H54 (cell line): ENCODE data around the gene DMWD.

Experiments used
- DNase-seq: peaks from one replicate; pipeline ENCODE4 v3.0.0; 2011; ENCODE audit warnings: low spot score, mixed read lengths; ENCODE audit not compliant: insufficient read length
- FAIRE-seq: peaks from 3 replicates; lab custom pipeline; 2011; peaks lifted over from hg19 to GRCh38; lab: Jason Lieb, UNC
- POLR2A ChIP-seq: IDR thresholded peaks from 2 replicates; pipeline ENCODE4 v1.6.1; 2011; ENCODE audit warnings: low read depth, mild to moderate bottlenecking, low read length

The DMWD gene

GRCh38 chr19:45822716-45823115 is 30.1 kb upstream of the DMWD start:
- TF ChIP-seq POLR2A: no peak
- FAIRE-seq (no peak), DNase-seq (no peak)

GRCh38 chr19:45821570-45821969 is 28.9 kb upstream of the DMWD start:
- no peak for DNase-seq
- no peak for TF ChIP-seq POLR2A
- FAIRE-seq: no peak

GRCh38 chr19:45821103-45821521 is 28.5 kb upstream of the DMWD start:
- no peak for TF ChIP-seq POLR2A
- FAIRE-seq (no peak), DNase-seq (no peak)

- FAIRE-seq (no peak), DNase-seq (no peak)
- TF ChIP-seq POLR2A: no peak
Measured at GRCh38 chr19:45820413-45821102, 27.9 kb upstream of the DMWD start.

- TF ChIP-seq POLR2A: no peak
- no peak for DNase-seq
- FAIRE-seq: no peak
Measured at GRCh38 chr19:45819769-45820168, 27.1 kb upstream of the DMWD start.

- DNase-seq (no peak), FAIRE-seq (no peak)
- TF ChIP-seq POLR2A: no peak
Measured at GRCh38 chr19:45817725-45818301, 25.2 kb upstream of the DMWD start.

GRCh38 chr19:45817010-45817724 is 24.5 kb upstream of the DMWD start:
- DNase-seq (peak; percentile 91), FAIRE-seq (peak; percentile 67)
- TF ChIP-seq POLR2A: no peak

- DNase-seq: no peak
- TF ChIP-seq POLR2A: no peak
- FAIRE-seq: no peak
Measured at GRCh38 chr19:45816236-45817009, 23.8 kb upstream of the DMWD start.

- no peak for FAIRE-seq
Measured at GRCh38 chr19:45815481-45816216, 23.0 kb upstream of the DMWD start.

GRCh38 chr19:45814851-45815480 is 22.3 kb upstream of the DMWD start, which contains the start of gene RSPH6A:
TSS of gene RSPH6A (minus strand) at chr19:45815308. CDS start at chr19:45815176, 132 bp downstream.
- no peak for DNase-seq
- FAIRE-seq: no peak
- TF ChIP-seq POLR2A: no peak

More at GRCh38 chr19:45815481-45816216, 23.0 kb upstream of the DMWD start:
- DNase-seq: no peak
- TF ChIP-seq POLR2A: no peak

GRCh38 chr19:45814166-45814780 is 21.6 kb upstream of the DMWD start:
- no peak for FAIRE-seq
- no peak for TF ChIP-seq POLR2A
- no peak for DNase-seq

GRCh38 chr19:45812297-45812696 is 19.7 kb upstream of the DMWD start:
- TF ChIP-seq POLR2A: no peak
- FAIRE-seq: no peak
- no peak for DNase-seq
